GM19455 (cell line): ENCODE data around the gene CETN1.

Experiments
- ATAC-seq: cut with Tn5 transposase; IDR thresholded peaks from one replicate; pipeline ENCODE4 v1.9.1; 2021; ENCODE audit not compliant: unreplicated experiment

CETN1 gene

GRCh38 chr18:574865-575645, 5.1 kb upstream of the CETN1 start:
- ATAC-seq, result no peak

- no peak for ATAC-seq
Measured at GRCh38 chr18:576924-577323, 3.3 kb upstream of the CETN1 start.

GRCh38 chr18:577643-578375, 2.4 kb upstream of the CETN1 start:
- ATAC-seq, result no peak

GRCh38 chr18:579238-579637, 942 bp upstream of the CETN1 start:
- ATAC-seq, result no peak

- ATAC-seq, result no peak
Measured at GRCh38 chr18:581096-581495, 916 bp downstream of the CETN1 start.

GRCh38 chr18:582465-582864, 2.3 kb downstream of the CETN1 start:
- ATAC-seq, result no peak

GRCh38 chr18:595068-595467, 14.9 kb downstream of the CETN1 start:
- no peak for ATAC-seq

- ATAC-seq, result no peak
Measured at GRCh38 chr18:595571-595970, 15.4 kb downstream of the CETN1 start.

- ATAC-seq, result peak; percentile 63
Measured at GRCh38 chr18:596288-596881, 16.2 kb downstream of the CETN1 start.

GRCh38 chr18:598124-598589, 18.0 kb downstream of the CETN1 start:
- no peak for ATAC-seq

- ATAC-seq, result no peak
Measured at GRCh38 chr18:600107-600506, 19.9 kb downstream of the CETN1 start.

GRCh38 chr18:604771-605170, 24.6 kb downstream of the CETN1 start:
- ATAC-seq, result no peak

- no peak for ATAC-seq
Measured at GRCh38 chr18:607930-608329, 27.8 kb downstream of the CETN1 start.

GRCh38 chr18:610214-610928, 30.2 kb downstream of the CETN1 start:
- no peak for ATAC-seq

GRCh38 chr18:612156-612555, 32.0 kb downstream of the CETN1 start:
- ATAC-seq, result no peak

- no peak for ATAC-seq
Measured at GRCh38 chr18:614193-614592, 34.0 kb downstream of the CETN1 start.

GRCh38 chr18:615092-615521, 34.9 kb downstream of the CETN1 start:
- ATAC-seq, result no peak

GRCh38 chr18:615773-616172, 35.6 kb downstream of the CETN1 start:
- no peak for ATAC-seq

- no peak for ATAC-seq
Measured at GRCh38 chr18:616380-616995, 36.3 kb downstream of the CETN1 start.

GRCh38 chr18:617970-618504, 37.9 kb downstream of the CETN1 start:
- no peak for ATAC-seq

- ATAC-seq, result no peak
Measured at GRCh38 chr18:618618-619017, 38.4 kb downstream of the CETN1 start.
